Subcutaneous abdominal adipose tissue (tissue), 5 donors: ENCODE data around the gene NEDD9.

Experiments used
- H3K27ac ChIP-seq: one replicate; pipeline ENCODE4 v1.7.0; 2013; ENCODE audit warnings: low read depth, mild to moderate bottlenecking, inconsistent platforms, low read length, moderate library complexity
- H3K27me3 ChIP-seq, 5 donors: one replicate each; pipeline ENCODE4 v1.7.0; 2013; ENCODE audit warnings: low read length in 5 of 5, inconsistent platforms in 1 of 5; ENCODE audit not compliant: control insufficient read depth in 5 of 5, insufficient read depth in 4 of 5
- H3K36me3 ChIP-seq, 5 donors: one replicate each; pipeline ENCODE4 v1.7.0; 2013; ENCODE audit warnings: low read length in 5 of 5; ENCODE audit not compliant: control insufficient read depth in 5 of 5, insufficient read depth in 5 of 5
- H3K4me1 ChIP-seq, 5 donors: one replicate each; pipeline ENCODE4 v1.7.0; 2013; ENCODE audit warnings: low read length in 5 of 5, mild to moderate bottlenecking in 3 of 5, moderate library complexity in 1 of 5; ENCODE audit not compliant: control insufficient read depth in 5 of 5, insufficient read depth in 5 of 5
- H3K4me3 ChIP-seq, 5 donors: one replicate each; pipeline ENCODE4 v1.7.0; 2013; ENCODE audit warnings: low read length in 5 of 5, low read depth in 1 of 5
- H3K9ac ChIP-seq, 5 donors: one replicate each; pipeline ENCODE4 v1.7.0; 2013; ENCODE audit warnings: low read length in 5 of 5, mild to moderate bottlenecking in 4 of 5, moderate library complexity in 3 of 5
- H3K9me3 ChIP-seq, 5 donors: one replicate each; pipeline ENCODE4 v1.7.0; 2013; ENCODE audit warnings: low read length in 5 of 5; ENCODE audit not compliant: control insufficient read depth in 5 of 5
- donor health status: healthy.
- donor health status: healthy.
- donor health status: healthy.
- donor health status: healthy.
- donor health status: healthy.

The NEDD9 gene

GRCh38 chr6:11152581-11152980, 79.9 kb downstream of the NEDD9 start:
- Histone ChIP-seq H3K4me3 (no peak overlapping the region), H3K9me3 (no peaks in the 10 kb centered on the region), H3K27me3 (no peaks in the 10 kb centered on the region), H3K9ac (no peak overlapping the region), H3K27ac (no peak overlapping the region), H3K4me1 (no peaks in the 10 kb centered on the region), H3K36me3 (no peaks in the 10 kb centered on the region)

DNA sequence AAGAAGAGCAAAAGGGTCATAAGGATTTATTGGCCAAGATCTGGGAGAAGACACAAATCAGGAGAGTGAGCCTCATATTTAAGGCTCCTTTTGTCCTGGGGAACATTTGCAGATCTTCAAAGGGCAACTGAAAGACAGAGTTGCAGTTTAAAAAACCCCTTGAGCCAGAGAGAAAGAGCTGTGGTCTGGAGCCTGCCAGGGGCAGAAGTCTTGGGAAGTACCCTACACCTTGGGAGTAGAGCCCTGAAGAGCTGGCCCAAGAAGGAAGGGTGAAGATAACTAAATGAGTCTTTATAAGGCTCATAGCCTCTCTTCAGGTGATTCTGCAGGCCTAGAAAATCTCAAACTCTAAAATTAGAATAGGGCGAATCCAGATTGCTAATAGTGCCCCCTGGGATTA, 81.0 kb downstream of the NEDD9 start:
- no peaks in the 10 kb centered on the region for H3K27me3 ChIP-seq
- no peaks in the 10 kb centered on the region for H3K4me1 ChIP-seq
- no peak overlapping the region for H3K4me3 ChIP-seq
- H3K27ac ChIP-seq = no peak overlapping the region
- H3K36me3 ChIP-seq = no peaks in the 10 kb centered on the region
- no peak overlapping the region for H3K9ac ChIP-seq
- H3K9me3 ChIP-seq = no peaks in the 10 kb centered on the region

- Histone ChIP-seq H3K27ac (no peak overlapping the region), H3K36me3 (no peaks in the 10 kb centered on the region), H3K9ac (no peak overlapping the region)
These were observed 82.9 kb downstream of the NEDD9 start for GRCh38 chr6:11149551-11149950.

DNA sequence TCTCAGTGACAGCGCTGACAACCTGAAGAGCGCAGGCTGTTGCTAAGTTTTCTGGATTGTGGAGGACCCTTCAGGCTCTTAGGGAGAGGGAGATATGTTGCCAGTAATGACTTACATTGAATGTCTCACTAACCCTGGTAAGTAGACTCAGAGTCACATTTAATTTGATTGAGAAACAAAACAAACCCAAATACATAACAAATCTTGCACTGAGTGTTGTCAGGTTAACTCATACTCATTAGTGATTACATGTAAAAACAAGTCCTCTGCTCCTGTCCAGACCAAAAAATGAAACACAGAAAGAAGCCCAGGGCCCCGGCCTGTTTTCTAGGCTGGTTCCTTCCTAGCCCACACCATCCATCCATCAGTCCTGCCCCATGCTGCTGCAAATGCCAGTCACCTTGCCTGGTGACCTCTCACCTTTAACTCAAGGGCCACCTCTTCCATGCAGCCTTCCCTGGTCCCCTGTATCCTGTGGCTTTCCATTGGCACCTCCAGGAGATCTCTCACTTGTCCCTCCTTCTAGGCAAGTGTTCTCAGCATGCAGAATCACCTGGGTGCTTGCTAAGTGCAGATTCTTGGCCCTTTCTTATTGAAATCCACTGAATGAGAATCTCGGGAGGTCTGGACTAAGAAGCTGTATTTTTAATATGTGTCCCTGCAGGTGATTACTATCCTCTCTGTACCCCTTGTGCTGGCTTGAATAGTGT, 86.2 kb downstream of the NEDD9 start:
- H3K27me3 ChIP-seq = no peaks in the 10 kb centered on the region
- H3K4me1 ChIP-seq = peaks cover 0 to 4% (median 0%) of the 10 kb centered on the region in 5 donors
- H3K9ac ChIP-seq = no peak overlapping the region
- H3K9me3 ChIP-seq = no peaks in the 10 kb centered on the region
- H3K36me3 ChIP-seq = no peaks in the 10 kb centered on the region
- H3K27ac ChIP-seq = no peak overlapping the region
- H3K4me3 ChIP-seq = no peak overlapping the region

More at GRCh38 chr6:11149551-11149950, 82.9 kb downstream of the NEDD9 start:
- Histone ChIP-seq H3K4me3 (no peak overlapping the region), H3K4me1 (peaks cover 0 to under 1% (median 0%) of the 10 kb centered on the region in 5 donors), H3K9me3 (no peaks in the 10 kb centered on the region), H3K27me3 (no peaks in the 10 kb centered on the region)

DNA sequence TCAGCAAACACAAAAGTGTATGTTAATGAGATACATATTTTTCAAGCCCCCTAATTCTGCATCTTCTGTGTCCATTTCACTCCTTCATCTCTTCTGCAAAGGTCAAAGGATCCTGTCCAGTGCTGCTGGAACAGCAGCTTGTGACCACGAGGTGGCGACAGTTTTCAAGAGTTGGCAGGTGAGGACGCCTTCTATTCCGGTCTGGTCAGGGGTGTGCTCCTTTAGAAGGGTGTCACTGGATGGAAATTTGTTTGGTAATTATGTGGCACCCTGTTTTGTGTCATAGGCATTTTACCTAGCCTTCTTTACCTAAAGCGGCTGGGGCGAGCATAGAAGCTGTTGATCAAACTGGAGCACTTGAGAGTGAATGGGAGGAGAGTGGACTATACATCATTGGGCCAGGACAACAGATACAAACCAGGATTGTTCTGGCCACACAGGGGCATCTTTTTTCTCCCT, 88.0 kb downstream of the NEDD9 start:
- no peaks in the 10 kb centered on the region for H3K27me3 ChIP-seq
- no peaks in the 10 kb centered on the region for H3K9me3 ChIP-seq
- no peaks in the 10 kb centered on the region for H3K36me3 ChIP-seq
- no peak overlapping the region for H3K4me3 ChIP-seq
- no peak overlapping the region for H3K9ac ChIP-seq
- peaks cover 0 to 4% (median 0%) of the 10 kb centered on the region in 5 donors for H3K4me1 ChIP-seq
- H3K27ac ChIP-seq = no peak overlapping the region

- Histone ChIP-seq H3K4me3 (no peak overlapping the region), H3K4me1 (peaks cover 0 to 4% (median 0%) of the 10 kb centered on the region in 5 donors), H3K9me3 (no peaks in the 10 kb centered on the region), H3K27me3 (no peaks in the 10 kb centered on the region), H3K27ac (no peak overlapping the region), H3K36me3 (no peaks in the 10 kb centered on the region), H3K9ac (no peak overlapping the region)
These were observed 88.8 kb downstream of the NEDD9 start for GRCh38 chr6:11143394-11144371.

DNA sequence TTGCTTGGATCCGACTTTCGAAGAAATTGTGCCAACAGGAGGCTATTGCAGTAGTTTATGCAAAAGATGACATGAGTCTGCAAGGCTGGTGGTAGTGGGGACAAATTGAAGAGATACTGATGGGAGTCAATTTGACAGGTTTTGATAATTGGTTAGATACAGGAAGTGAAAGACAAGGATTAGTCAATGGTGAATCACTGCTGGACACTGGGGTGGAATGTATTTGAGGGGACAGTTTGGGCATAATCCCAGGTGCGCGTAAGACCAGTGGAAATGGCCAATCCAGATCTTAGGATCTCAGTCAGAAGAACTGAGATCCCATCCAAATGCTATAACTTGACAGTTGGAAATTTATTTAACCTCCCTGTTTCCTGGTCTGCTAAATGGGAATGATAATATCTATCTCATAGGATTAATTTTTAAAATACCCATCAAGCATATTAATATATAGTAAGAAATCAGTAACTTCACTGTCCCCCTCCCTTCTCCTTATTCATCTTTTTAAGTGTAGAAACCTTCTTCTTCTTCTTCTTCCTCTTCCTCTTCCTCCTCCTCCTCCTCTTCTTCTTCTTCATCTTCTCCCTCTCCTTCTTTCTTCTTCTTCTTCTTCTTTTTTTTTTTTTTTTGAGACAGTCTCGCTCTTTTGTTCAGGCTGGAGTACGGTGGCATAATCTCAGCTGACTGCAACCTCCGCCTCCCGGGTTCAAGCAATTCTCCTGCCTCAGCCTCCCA, 90.0 kb downstream of the NEDD9 start:
- no peaks in the 10 kb centered on the region for H3K36me3 ChIP-seq
- H3K4me3 ChIP-seq = no peak overlapping the region
- H3K27me3 ChIP-seq = no peaks in the 10 kb centered on the region
- no peaks in the 10 kb centered on the region for H3K9me3 ChIP-seq
- H3K4me1 ChIP-seq = peaks cover 0 to 4% (median 0%) of the 10 kb centered on the region in 5 donors
- H3K27ac ChIP-seq = no peak overlapping the region
- no peak overlapping the region for H3K9ac ChIP-seq

DNA sequence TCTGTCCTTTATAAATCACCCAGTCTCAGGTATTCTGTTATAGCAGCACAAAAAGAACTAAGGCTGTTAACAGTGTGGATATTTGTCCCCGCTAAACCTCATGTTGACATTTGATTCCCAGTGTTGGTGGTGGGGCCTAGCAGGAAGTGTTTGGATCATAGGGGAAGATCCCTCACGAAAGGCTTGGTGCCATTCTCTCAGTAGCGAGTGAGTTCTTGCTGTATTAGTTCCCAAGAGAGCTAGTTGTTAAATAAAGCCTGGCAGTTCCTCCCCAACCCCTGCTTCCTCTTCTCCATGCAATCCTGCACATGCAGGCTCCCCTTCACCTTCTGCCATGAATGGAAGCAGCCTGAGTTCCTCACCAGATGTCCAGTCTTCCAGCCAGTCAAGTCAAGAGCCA, 91.2 kb downstream of the NEDD9 start:
- no peaks in the 10 kb centered on the region for H3K27me3 ChIP-seq
- H3K9ac ChIP-seq = no peak overlapping the region
- H3K36me3 ChIP-seq = peaks cover 0 to 7% (median 0%) of the 10 kb centered on the region in 5 donors
- H3K27ac ChIP-seq = no peak overlapping the region
- peaks cover 0 to 4% (median 0%) of the 10 kb centered on the region in 5 donors for H3K4me1 ChIP-seq
- no peaks in the 10 kb centered on the region for H3K9me3 ChIP-seq
- H3K4me3 ChIP-seq = no peak overlapping the region

GRCh38 chr6:11140056-11140455, 92.4 kb downstream of the NEDD9 start:
- H3K9me3 ChIP-seq = no peaks in the 10 kb centered on the region
- H3K4me1 ChIP-seq = peaks cover 0 to 4% (median 0%) of the 10 kb centered on the region in 5 donors
- H3K36me3 ChIP-seq = peaks cover 4 to 17% (median 5%) of the 10 kb centered on the region in 5 donors
- no peak overlapping the region for H3K9ac ChIP-seq
- H3K27me3 ChIP-seq = no peaks in the 10 kb centered on the region
- no peak overlapping the region for H3K4me3 ChIP-seq
- no peak overlapping the region for H3K27ac ChIP-seq
